Erythroblast (primary cell): ENCODE results near the gene HOXC5.

Experiments used
- DNase-seq, 2 experiments: peaks; one replicate each; lab custom pipeline; 2025; lab: John Stamatoyannopoulos, UW
- GATA1 ChIP-seq: IDR thresholded peaks from 2 replicates; pipeline ENCODE4 v1.6.1; 2011; ENCODE audit warnings: low read depth, mild to moderate bottlenecking, control low read depth, low read length, moderate library complexity
- POLR2A ChIP-seq: IDR thresholded peaks from 2 replicates; pipeline ENCODE4 v1.6.1; 2011; ENCODE audit warnings: mild to moderate bottlenecking, low read length

The HOXC5 gene

DNA sequence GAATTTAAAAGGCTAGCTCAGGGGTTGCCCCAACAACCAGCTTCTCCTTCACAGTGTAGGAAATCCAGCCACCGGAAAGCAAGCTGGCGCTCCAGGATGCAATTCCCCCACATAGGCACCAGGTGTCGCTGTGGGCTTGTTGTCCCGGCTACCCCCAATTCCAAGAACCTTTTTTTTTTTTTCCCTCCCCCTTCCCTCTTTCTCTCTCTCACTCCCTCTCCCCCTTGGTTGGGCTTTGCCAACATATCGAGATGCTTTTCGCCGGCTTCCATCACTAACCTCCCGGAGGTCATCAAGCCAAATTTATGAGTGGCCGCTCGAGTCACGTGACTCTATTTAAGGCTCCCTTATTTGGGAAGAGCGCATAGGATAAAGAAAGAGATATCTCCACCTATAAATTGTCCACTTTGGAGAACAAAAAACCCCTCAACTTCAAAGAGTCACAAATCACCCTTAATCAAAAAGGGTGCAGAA, at the start of gene HOXC5:
TSS of gene HOXC5 (plus strand) at position 424 of the 474 bp plus-strand sequence. CDS start 73 bp downstream, outside the sequence.
- TF ChIP-seq GATA1 (no peak), POLR2A (no peak)
- DNase-seq, result peak; percentile 67 to 80

DNA sequence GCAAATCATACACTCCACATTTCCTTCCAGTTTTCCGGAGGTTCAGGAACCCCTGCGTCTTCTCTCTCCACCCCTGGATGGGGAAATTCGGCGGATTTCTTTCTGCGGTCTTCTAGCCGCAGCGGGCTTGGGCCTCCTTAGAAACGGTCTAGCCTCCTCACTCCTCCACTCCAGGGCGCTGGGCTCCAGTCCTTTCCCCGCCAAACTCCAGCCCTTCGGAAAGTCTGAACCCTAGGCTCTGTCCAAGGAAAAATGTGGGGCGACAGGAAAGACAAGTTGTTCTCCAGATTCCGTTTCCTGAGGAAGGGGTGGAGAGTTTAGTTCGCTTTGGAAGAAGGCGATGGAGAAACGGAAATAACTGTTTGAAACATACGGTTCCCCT, 49.3 kb upstream of the HOXC5 start:
- no peak for DNase-seq
- TF ChIP-seq GATA1 (no peak), POLR2A (no peak)

DNA sequence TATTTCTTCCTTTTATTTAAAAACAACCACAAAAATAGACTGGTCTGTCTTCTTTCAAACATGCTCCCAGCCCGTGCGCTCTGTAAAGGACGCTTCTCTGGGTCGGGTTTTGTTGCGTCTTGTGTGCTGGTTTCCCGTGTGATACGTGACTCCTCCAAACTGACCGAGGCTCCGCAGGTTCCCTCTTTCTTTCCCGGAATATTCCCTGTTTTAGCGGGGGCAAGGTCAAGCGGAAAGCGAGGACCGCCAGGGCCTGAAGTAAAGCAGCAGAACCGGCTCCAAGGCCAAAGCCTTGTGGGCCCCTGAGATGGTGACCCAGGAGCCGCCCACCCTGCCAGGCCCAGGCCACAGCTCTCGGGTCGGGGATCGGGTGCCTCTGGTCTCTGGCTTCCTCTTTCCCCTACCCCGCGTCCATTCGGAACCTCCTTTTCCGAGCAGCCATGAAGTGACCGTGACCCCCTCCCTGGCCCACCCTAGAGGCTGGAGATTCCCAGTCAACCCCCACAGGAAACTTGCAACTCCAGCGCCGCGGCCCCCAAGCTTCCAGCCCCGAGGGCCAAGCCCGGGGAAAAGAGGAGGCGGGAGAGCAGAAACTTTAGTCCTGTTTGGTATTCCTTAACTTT, 48.8 kb upstream of the HOXC5 start:
- TF ChIP-seq GATA1 (no peak), POLR2A (no peak)
- DNase-seq, result no peak

DNA sequence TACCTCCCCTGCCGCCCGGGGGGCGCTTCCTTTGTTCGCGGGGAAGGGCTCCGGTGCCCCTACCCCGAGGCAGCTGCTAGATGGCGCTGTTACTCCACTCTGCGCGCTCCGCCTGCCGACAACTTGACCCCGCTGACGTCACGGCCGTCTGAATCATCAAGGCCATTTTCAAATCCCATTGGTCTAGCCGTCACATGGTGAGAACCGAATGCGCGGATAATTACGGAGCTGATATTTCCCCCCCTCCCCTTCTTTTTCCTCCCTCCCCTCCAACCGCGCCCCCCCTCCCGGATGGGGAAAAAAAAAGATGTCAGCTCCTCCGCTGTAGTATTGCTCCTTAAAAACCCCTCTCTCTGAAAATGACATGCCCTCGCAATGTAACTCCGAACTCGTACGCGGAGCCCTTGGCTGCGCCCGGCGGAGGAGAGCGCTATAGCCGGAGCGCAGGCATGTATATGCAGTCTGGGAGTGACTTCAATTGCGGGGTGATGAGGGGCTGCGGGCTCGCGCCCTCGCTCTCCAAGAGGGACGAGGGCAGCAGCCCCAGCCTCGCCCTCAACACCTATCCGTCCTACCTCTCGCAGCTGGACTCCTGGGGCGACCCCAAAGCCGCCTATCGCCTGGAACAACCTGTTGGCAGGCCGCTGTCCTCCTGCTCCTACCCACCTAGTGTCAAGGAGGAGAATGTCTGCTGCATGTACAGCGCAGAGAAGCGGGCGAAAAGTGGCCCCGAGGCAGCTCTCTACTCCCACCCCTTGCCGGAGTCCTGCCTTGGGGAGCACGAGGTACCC, 47.8 kb upstream of the HOXC5 start, which contains the start of gene HOXC10:
TSS of gene HOXC10 (plus strand) at position 246 of the 791 bp plus-strand sequence. CDS start at position 360, 114 bp downstream.
- TF ChIP-seq POLR2A (no peak), GATA1 (no peak)

DNA sequence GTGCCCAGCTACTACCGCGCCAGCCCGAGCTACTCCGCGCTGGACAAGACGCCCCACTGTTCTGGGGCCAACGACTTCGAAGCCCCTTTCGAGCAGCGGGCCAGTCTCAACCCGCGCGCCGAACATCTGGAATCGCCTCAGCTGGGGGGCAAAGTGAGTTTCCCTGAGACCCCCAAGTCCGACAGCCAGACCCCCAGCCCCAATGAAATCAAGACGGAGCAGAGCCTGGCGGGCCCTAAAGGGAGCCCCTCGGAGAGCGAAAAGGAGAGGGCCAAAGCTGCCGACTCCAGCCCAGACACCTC, 47.2 kb upstream of the HOXC5 start:
- no peak for DNase-seq
- TF ChIP-seq GATA1 (no peak), POLR2A (no peak)

More for the DNA sequence above, 47.8 kb upstream of the HOXC5 start, which contains the start of gene HOXC10:
- DNase-seq, result peak; percentile 85 to 92

DNA sequence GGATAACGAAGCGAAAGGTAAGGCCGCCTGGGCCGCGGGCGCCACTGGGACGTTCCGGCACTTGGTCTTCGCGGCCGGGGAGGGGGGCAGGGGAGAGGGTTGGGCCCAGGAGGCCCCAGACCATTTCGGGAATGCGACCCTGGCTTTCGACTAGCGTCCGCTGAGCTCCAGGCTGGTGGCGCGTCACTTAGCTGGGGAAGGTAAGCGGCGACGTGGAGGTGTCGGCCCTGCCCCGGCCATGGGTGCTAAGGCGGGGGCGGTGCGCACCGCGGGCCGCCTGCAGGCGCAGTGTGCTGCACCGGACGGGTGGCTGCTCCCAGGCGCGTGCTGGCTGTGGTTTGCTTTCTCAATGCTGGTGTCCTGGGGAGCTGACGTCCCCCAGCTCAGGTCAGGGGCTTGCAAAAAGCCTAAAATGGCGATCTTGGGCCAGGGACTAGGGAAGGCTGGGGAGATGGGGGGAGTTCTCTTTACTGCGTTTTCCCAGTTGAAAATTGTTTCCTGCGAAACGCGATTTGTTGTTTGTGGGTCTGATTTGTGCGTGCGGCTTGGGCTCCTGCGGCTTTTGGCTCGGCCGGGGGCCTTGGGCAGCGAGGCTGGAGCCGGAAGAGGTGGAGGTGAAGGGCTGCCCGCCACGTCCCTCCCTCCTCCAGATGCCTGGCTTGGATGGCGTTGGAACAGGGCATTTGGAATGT, 46.7 kb upstream of the HOXC5 start:
- no peak for DNase-seq
- no peak for TF ChIP-seq POLR2A
- TF ChIP-seq GATA1, result no peak

DNA sequence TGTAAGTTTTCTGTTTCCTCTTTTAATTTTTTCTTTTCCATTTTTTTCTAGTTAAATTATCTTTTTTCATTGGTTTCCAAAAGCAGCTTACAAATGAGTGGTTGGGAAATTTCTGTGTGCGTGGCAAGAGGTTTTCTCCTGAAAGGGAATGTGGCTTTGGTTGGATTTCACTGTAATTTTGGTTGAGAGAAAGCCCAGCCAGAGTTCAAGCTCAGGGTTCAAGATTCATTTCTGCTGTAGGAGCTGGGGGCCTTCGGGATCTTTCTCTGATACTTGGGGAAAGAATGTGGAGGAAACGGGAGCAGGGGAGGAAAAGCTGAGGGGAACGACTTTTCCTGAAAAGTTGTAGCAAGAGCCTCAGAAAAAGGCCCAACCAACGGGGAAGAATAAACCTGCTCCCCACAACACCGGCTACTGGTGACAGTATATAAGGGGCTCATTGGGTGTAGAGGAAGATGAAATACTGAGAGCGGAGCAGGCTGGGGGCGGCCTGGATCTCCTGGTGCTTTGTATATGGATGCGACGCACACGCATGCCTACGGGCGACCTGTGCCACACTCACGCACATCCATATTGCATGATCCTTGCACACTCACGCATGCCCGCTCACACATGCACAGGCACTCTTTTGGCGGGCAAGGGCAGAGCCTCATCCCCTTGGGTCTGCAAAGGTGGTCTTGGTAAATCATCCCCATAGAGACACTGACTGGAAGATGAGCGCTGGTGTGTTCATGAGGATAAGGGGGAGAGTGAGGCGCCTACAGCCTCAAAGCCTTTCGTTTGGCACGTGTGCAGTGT, 46.0 kb upstream of the HOXC5 start:
- no peak for TF ChIP-seq POLR2A
- no peak for TF ChIP-seq GATA1
- DNase-seq, result no peak

DNA sequence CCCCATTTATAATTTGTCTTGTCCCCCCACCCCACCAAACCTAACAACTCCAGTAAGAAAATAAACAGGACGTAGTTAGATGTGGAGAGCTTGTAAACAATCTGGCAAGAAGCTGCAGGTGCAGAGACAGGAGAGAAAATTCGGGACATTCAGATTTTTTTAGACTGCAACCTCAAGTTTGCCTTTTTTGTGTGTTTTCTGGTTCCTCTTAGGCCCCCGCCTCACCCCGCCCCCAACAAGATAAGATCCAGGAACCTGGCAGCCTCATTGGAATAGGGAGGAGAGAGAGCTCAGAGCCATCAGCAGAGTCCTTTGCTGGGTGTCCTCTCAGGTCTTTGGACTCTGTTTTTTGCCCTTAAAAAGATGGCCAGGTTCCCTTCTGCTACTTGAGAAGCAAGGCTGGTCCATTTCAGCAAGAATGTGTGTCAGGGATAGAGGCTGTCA, 45.0 kb upstream of the HOXC5 start:
- no peak for TF ChIP-seq POLR2A
- TF ChIP-seq GATA1, result no peak

DNA sequence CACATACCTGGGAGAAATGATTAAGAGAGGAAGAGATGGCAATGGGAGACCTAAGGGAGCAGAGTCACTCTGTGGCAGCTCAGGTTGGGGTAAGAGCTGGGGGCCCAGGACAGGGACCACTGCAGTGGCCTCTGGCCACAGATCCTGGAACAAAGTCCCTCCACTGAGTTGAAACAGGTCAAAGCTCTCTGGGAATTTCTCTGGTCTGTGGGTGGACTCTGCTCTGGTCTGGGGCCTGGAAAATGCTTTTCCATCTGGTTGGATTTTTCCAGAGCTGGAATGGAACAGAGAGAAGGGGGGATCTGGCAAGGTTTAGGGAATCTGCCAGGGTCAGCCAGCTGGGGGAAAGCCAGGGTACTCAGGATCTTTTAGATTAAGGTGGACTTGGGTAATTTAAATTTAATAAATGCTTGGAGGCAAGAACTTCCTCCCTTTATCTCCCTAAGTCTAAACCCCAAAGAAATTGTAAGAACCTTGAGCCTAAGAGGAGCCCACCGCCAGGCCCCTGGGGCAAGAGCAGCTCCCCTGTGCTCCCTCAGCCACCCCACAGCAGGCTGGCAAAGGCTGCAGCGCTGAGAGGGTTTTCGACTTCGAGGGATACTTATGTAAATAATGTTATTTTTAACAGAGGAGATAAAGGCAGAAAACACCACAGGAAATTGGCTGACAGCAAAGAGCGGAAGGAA, 44.2 kb upstream of the HOXC5 start:
- DNase-seq, result no peak
- TF ChIP-seq POLR2A, result no peak

More for the DNA sequence above, 45.0 kb upstream of the HOXC5 start:
- DNase-seq, result no peak

DNA sequence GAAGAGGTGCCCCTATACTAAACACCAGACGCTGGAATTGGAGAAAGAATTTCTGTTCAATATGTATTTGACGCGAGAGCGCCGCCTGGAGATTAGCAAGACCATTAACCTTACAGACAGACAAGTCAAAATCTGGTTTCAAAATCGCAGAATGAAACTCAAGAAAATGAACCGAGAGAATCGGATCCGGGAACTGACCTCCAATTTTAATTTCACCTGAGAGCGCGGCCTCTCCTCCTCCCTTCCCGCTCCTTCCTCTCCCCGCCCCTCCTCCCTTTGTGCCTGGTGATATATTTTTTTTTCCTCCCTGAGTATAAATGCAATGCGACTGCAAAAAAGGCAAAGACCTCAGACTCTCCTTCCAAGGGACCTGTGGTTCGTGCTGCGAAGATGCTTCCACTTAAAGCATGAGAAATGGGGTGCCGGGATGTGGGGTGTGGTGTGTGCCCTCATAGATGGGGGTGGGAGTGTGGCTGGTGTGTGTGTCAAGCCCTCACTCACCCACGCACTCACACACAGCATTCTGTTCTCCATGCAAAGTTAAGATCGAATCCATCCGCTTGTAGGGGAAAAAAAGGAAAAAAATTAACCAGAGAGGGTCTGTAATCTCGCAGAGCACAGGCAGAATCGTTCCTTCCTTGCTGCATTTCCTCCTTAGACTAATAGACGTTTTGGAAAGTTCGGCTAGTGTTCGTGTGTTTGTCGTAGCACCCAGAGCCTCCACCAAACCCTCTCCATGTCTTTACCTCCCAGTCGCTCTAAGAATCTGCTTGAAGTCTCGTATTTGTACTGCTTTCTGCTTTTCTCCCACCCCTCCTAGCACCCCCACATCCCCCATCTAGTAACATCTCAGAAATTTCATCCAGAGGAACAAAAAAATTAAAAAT, 43.4 kb upstream of the HOXC5 start:
- DNase-seq, result peak; percentile 29 to 41
- TF ChIP-seq POLR2A (no peak), GATA1 (no peak)

DNA sequence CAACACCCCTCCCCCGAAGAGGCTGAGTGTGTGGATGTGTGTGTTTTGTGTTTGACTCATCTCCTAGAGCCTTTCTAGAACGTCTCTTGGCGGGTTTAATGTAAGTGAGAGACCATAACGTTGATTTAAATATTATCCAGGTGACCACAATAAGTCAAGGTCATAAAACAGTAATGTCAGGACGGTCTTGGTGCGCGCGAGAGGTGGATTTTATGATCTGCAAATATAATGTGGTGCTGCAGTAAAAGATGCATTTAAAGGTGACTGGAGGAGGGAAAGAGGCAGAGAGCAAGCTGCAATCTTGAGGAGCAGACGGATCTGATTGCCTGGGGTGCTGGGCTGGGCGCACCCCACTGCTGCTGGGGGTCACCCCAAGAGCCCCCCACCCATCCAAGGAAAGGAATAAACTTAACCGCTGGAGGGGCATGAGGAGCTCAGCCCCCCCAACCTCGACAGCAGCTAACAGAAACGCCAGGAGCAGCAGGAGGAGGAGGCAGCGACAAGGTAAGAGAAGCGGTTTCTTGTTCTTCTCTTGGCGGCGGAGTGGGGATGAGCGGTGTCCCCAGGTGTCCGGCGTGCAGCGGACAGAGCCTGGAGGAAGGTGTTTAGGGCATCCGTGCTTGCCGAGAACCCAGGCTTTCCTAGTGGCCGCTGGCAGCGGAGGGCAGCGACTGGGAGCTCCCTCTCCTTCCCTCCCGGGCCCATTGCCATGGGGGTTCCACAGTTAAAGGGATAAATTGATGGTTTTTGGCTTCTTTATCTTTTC, 42.4 kb upstream of the HOXC5 start:
- no peak for DNase-seq
- TF ChIP-seq GATA1 (no peak), POLR2A (no peak)

DNA sequence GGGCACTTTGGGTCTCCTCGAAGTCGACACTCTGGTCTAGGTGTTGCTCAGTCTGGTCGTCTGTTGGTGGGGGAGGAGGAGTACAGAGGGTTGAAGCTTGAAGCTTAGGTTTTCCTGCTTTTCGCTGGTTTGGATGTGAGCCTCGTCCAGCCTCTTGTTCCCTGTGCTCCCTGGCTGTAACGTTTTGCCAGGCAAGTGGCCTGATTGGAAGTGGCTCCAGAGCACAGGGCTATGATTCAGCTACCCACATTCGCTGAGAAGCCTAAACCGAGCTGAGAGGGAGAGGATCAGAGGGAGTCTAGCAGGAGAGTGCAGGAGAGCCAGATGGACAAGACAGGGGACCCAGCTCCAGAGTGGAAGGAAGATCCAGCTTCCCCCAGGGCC, 41.8 kb upstream of the HOXC5 start:
- TF ChIP-seq POLR2A (no peak), GATA1 (no peak)
- no peak for DNase-seq
